Tibial nerve (tissue), 4 donors: ENCODE measurements around the gene PTPRM. TPM values are rescaled to one million over a fixed set of nuclear protein-coding genes. Genes with fewer than 3 reads are reported as not detected.

Experiments used
- DNase-seq, 2 donors: peaks; one replicate each; pipeline ENCODE4 v3.0.0-alpha.2; 2019; ENCODE audit warnings: low spot score in 2 of 2
- H3K27ac ChIP-seq, 4 donors: fragments of 200-600 bp; sonication (generic) in 3 of 4; one replicate each; pipeline ENCODE4 v1.5.1; 2017 to 2019; ENCODE audit warnings: mild to moderate bottlenecking in 1 of 4
- H3K27me3 ChIP-seq, 2 donors: fragments of 200-600 bp; sonication (generic) in 1 of 2; one replicate each; pipeline versions ENCODE4 v1.5.1 to v1.6.0; 2017 to 2019
- H3K36me3 ChIP-seq, 3 donors: fragments of 200-600 bp; sonication (generic); one replicate each; pipeline ENCODE4 v1.5.1; 2018 to 2019
- H3K4me1 ChIP-seq, 4 donors: fragments of 200-600 bp; sonication (generic) in 3 of 4; one replicate each; pipeline ENCODE4 v1.5.1; 2017 to 2019
- H3K4me3 ChIP-seq, 4 donors: fragments of 200-600 bp; sonication (generic) in 3 of 4; one replicate each; pipeline ENCODE4 v1.5.1; 2017 to 2019; ENCODE audit warnings: mild to moderate bottlenecking in 1 of 4, moderate library complexity in 1 of 4
- H3K9me3 ChIP-seq, 4 donors: fragments of 200-600 bp; sonication (generic) in 3 of 4; one replicate each; pipeline ENCODE4 v1.5.1; 2017 to 2019
- EP300 ChIP-seq, 2 donors: sonication (generic); formaldehyde crosslinking; IDR thresholded peaks; one replicate each; pipeline ENCODE4 v1.6.1; 2017; ENCODE audit warnings: antibody characterized with exemption in 2 of 2, mild to moderate bottlenecking in 1 of 2
- POLR2A ChIP-seq, 2 donors: fragments of 450-650 bp; IDR thresholded peaks; one replicate each; pipeline ENCODE4 v1.6.1; 2017; ENCODE audit warnings: antibody characterized with exemption in 2 of 2, mild to moderate bottlenecking in 2 of 2, moderate library complexity in 2 of 2
- whole genome bisulfite sequencing, 2 donors: methylation state at CpG; one replicate each; pipeline ENCODE4 v1.1.5; 2018; 5-methylcytosine and 5-hydroxymethylcytosine counted together
- total RNA-seq, 4 donors: library from RNA; depleted of rRNA; stranded (reverse); fragments of >200 nt; gene quantifications; one replicate each; pipeline ENCODE4 v1.1.0, GENCODE V29; 2016
- TF ChIP-seq, protein P1 (sequence below), 5 experiments: fragments of 200-600 bp in 3 of 5; fragments of 450-650 bp in 2 of 5; sonication (generic) in 3 of 5; IDR thresholded peaks; one replicate each; pipeline ENCODE4 v1.5.1; 2016 to 2019; ENCODE audit warnings: antibody characterized with exemption in 5 of 5, mild to moderate bottlenecking in 3 of 5, moderate library complexity in 2 of 5

Gene PTPRM
- total RNA-seq, 4 donors from 2014 or later: 62.2 to 92.4 (median 80.7) TPM

DNA sequence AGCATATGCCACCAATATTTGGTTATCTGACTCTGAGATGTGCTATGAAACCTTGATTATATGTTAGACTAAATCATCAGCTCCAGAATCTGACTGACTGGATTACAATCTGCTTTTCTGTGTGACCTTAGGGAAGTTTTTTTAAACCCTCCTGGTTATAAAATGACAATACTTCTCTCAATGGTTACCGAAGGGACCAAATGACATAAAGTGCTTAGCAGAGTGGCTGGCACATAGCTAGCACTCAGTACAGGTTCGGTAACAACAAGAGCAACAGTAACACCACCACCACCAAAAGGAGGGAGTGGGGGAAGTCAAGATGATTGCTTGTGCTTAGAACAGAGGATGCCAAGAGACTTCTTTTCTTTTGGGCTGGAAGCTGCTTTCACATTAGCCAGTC, 306.2 kb downstream of the PTPRM start:
- H3K27me3 ChIP-seq: no peaks in the 10 kb centered on the region
- H3K4me3 ChIP-seq: no peak overlapping the region
- peaks cover 0 to 4% (median 0%) of the 10 kb centered on the region in 3 donors for H3K36me3 ChIP-seq
- peaks cover 0 to 13% (median 0%) of the 10 kb centered on the region in 4 donors for H3K9me3 ChIP-seq
- 66 to 73% methylated on average over 2 of the region's 2 CpGs for WGBS, 2 donors
- peaks cover 0 to 18% (median 4%) of the 10 kb centered on the region in 4 donors for H3K4me1 ChIP-seq
- no peak overlapping the region for H3K27ac ChIP-seq
- TF ChIP-seq, protein P1, sequence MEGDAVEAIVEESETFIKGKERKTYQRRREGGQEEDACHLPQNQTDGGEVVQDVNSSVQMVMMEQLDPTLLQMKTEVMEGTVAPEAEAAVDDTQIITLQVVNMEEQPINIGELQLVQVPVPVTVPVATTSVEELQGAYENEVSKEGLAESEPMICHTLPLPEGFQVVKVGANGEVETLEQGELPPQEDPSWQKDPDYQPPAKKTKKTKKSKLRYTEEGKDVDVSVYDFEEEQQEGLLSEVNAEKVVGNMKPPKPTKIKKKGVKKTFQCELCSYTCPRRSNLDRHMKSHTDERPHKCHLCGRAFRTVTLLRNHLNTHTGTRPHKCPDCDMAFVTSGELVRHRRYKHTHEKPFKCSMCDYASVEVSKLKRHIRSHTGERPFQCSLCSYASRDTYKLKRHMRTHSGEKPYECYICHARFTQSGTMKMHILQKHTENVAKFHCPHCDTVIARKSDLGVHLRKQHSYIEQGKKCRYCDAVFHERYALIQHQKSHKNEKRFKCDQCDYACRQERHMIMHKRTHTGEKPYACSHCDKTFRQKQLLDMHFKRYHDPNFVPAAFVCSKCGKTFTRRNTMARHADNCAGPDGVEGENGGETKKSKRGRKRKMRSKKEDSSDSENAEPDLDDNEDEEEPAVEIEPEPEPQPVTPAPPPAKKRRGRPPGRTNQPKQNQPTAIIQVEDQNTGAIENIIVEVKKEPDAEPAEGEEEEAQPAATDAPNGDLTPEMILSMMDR (IDR thresholded peaks at IDR 0.05): no peak
- TF ChIP-seq EP300 (IDR thresholded peaks at IDR 0.05) (no peak), POLR2A (IDR thresholded peaks at IDR 0.05) (no peak)
- DNase-seq: no peak

DNA sequence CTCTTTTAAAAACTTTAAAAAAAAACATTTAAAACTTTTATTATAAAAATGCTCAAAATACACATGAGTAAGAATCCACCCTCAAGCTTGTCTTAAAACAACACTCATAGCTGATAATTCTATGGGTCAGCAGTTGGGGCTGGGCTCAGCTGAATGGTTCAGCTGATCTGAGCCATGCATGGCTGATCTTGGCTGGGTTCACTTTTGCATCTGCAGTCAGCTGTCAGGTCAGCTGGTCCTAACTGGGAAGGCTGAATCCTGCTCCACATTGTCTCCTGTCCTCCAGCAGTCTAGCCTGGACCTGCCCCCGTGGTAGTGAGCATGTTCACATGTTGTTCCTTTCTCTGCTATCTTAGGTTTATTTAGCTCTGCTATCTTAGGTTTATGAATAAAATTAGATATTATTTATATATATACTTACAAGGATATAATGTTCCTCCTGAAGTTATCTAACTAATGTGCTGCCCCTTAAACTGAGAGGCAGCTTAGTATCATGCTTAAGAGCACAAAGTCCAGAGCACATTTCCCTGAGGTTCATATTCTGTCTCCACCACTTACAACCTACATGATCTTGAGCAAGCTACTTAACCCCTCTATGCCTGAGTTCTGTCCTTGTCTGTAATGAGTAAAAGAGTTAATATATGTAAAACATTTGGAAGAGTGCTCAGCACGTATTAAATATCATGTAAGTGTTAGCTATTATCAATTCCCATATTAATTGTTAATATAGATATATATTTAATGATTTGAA, 309.4 kb downstream of the PTPRM start:
- no peak for TF ChIP-seq EP300 (IDR thresholded peaks at IDR 0.05)
- TF ChIP-seq, protein P1 (IDR thresholded peaks at IDR 0.05): no peak
- TF ChIP-seq POLR2A (IDR thresholded peaks at IDR 0.05): no peak
- Histone ChIP-seq H3K4me1 (peaks cover 0 to 8% (median 3%) of the 10 kb centered on the region in 4 donors), H3K9me3 (peaks cover 0 to 5% (median 0%) of the 10 kb centered on the region in 4 donors), H3K36me3 (no peaks in the 10 kb centered on the region), H3K4me3 (no peak overlapping the region), H3K27me3 (no peaks in the 10 kb centered on the region), H3K27ac (no peak overlapping the region)
- DNase-seq: no peak
- WGBS, 2 donors: 93 to 97% methylated on average over 2 of the region's 2 CpGs

DNA sequence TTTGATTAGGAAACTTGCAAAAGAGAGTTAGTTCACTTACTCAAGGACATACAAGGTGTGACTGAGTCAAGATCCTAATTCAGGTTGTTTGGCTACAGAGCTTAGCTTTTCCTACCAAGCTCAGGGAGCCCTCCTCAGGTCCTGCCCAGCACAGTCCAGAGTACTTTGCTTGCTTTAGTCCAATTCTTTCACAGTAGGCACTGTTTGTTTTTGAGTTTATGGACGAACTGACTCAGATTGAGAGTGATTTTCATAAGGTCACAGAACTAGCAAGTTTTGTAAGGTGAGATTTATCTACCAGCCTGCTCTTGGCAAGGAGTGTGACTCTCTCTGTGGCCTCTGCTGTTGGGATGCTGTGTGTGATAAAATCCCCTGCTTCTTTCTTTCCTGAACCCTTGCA, 310.5 kb downstream of the PTPRM start:
- no peak for DNase-seq
- H3K4me3 ChIP-seq: no peak overlapping the region
- no peaks in the 10 kb centered on the region for H3K36me3 ChIP-seq
- H3K27ac ChIP-seq: no peak overlapping the region
- H3K9me3 ChIP-seq: peaks cover 0 to 5% (median 0%) of the 10 kb centered on the region in 4 donors
- 55 to 56% methylated on average over 1 of the region's 1 CpG for WGBS, 2 donors
- peaks cover 0 to 3% (median under 1%) of the 10 kb centered on the region in 4 donors for H3K4me1 ChIP-seq
- no peak for TF ChIP-seq POLR2A (IDR thresholded peaks at IDR 0.05)
- no peak for TF ChIP-seq EP300 (IDR thresholded peaks at IDR 0.05)
- TF ChIP-seq, protein P1 (IDR thresholded peaks at IDR 0.05): no peak
- no peaks in the 10 kb centered on the region for H3K27me3 ChIP-seq

DNA sequence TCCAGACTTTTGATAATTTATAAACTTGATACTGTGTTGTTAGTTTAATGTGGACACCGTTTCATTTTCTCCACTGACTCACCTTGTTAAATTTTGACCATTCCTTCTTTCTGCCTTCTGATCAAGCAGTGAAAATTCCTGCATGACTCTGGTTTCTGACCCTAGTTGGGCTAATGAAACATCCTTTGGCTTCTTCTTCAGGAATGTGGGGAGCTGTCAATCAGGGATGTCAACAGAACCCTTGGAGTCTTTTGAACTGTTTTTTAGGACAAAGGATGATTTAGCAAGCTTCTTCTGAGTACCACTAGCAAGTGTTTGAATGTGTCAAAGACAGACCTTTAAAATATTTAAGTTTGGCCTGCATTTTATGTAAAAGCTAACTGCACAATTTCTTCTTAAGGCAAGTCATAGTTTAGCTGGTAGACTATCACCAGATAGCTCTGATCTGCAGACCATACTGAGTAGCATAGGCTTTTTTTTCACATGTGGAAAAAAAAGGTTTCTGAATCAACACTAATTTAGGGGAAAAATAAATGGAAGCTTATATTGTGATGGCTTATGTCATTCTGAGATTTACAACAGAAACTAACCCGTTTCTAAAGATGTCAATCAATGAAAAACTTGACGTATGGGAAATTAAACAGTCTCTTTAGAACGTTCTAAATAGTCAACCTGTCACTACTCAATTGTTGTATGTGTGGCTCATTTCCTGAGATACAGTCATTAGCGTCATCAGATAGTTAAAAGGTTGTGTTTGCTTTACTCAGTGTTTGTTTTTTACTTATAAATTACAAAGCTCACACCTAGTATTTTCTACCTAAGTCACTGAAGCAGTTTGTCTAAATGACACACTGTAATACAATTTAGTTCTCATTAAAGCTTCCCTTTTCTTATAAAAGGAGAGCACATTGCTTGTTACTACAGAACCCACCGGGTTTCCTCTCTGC, 311.4 kb downstream of the PTPRM start:
- no peak for DNase-seq
- Histone ChIP-seq H3K9me3 (peaks cover 0 to 5% (median 0%) of the 10 kb centered on the region in 4 donors), H3K27me3 (no peaks in the 10 kb centered on the region), H3K36me3 (no peaks in the 10 kb centered on the region), H3K4me3 (no peak overlapping the region), H3K27ac (no peak overlapping the region), H3K4me1 (no peaks in the 10 kb centered on the region)
- WGBS, 2 donors: 70 to 71% methylated on average over 6 of the region's 6 CpGs
- TF ChIP-seq EP300 (IDR thresholded peaks at IDR 0.05): no peak
- TF ChIP-seq POLR2A (IDR thresholded peaks at IDR 0.05): no peak
- TF ChIP-seq, protein P1 (IDR thresholded peaks at IDR 0.05): no peak
